BLaER1 (cell line): Measurements from ENCODE around the gene ENAH.
"Not testable (repeated sequence)": the region's sequence is repeated elsewhere in the genome, so short reads cannot be mapped to it uniquely, and the experiment has no call there.

Source experiments
- H3K27ac ChIP-seq: shearing (Covaris generic); formaldehyde crosslinking; 2 replicates; pipeline ENCODE4 v1.8.1; 2022
- H3K27me3 ChIP-seq: shearing (Covaris generic); formaldehyde crosslinking; 2 replicates; pipeline ENCODE4 v1.8.1; 2022
- H3K36me3 ChIP-seq: shearing (Covaris generic); formaldehyde crosslinking; 2 replicates; pipeline ENCODE4 v1.8.1; 2022
- H3K4me1 ChIP-seq: shearing (Covaris generic); formaldehyde crosslinking; 2 replicates; pipeline ENCODE4 v1.8.1; 2022
- H3K4me2 ChIP-seq: shearing (Covaris generic); formaldehyde crosslinking; 2 replicates; pipeline ENCODE4 v1.8.1; 2022
- H3K4me3 ChIP-seq: shearing (Covaris generic); formaldehyde crosslinking; 2 replicates; pipeline ENCODE4 v1.8.1; 2022
- H3K9ac ChIP-seq: shearing (Covaris generic); formaldehyde crosslinking; 2 replicates; pipeline ENCODE4 v1.8.1; 2022
- H3K9me3 ChIP-seq: shearing (Covaris generic); formaldehyde crosslinking; 2 replicates; pipeline ENCODE4 v1.8.1; 2022
- H4K20me1 ChIP-seq: shearing (Covaris generic); formaldehyde crosslinking; 2 replicates; pipeline ENCODE4 v1.8.1; 2022
- Cebpa-rat ChIP-seq: shearing (Covaris generic); IDR thresholded peaks from 2 replicates; pipeline ENCODE4 v1.8.1; 2022

The ENAH gene

DNA sequence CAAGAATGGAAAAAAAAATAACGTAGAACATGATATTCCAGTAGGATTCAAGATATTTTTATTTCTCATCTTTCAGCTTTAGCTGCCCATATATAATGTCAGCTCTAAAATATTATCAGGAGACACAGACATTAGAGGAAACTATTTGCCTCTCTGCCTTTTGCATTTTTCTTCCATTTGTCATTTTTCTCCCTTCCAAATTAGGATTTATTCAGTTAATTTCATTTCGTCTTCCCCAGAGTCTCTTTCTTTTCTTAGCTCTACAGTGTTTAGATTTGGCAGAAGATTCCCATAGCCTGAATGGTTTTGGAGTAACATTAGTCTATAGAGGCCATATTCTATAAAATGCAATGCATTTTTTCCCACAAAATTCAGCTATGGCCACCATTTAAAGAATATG is 5.1 kb upstream of the ENAH start:
- no peak for TF ChIP-seq Cebpa-rat
- H3K4me3 ChIP-seq, result no peak overlapping the region
- H3K27ac ChIP-seq, result no peak overlapping the region
- H3K4me1 ChIP-seq, result peaks cover 37% of the 10 kb centered on the region
- H3K9me3 ChIP-seq, result no peaks in the 10 kb centered on the region
- H3K36me3 ChIP-seq, result no peaks in the 10 kb centered on the region
- H3K9ac ChIP-seq, result no peak overlapping the region
- H4K20me1 ChIP-seq, result no peaks in the 10 kb centered on the region
- H3K4me2 ChIP-seq, result no peak overlapping the region
- peaks cover 7% of the 10 kb centered on the region for H3K27me3 ChIP-seq

DNA sequence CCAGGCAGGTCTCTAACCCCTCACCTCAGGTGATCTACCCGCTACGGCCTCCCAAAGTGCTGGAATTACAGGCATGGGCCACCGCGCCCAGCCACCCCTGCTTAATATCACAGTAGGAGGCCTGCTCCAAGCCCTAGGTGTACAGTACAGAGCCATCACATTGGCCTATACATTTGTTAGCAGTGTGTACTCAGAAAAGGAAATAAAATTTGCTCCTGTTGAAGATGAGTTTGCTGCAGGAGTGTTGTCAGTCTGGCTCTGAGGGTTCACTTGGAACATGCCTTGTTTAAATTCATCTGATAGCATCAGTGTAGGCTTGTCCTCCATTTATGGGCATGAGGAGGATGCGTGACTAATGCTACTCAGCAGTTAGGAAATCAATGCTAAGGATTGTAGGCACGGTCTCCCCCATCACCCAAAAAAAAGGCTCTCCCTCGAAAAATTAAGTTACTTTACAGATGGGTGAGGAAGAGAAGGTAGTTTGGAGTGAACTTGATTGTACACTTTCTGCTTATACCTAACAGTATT is 4.6 kb upstream of the ENAH start:
- no peaks in the 10 kb centered on the region for H4K20me1 ChIP-seq
- no peaks in the 10 kb centered on the region for H3K9me3 ChIP-seq
- no peaks in the 10 kb centered on the region for H3K36me3 ChIP-seq
- H3K27me3 ChIP-seq, result peaks cover 7% of the 10 kb centered on the region
- no peak overlapping the region for H3K4me3 ChIP-seq
- no peak for TF ChIP-seq Cebpa-rat
- no peak overlapping the region for H3K27ac ChIP-seq
- H3K4me2 ChIP-seq, result no peak overlapping the region
- peaks cover 37% of the 10 kb centered on the region for H3K4me1 ChIP-seq
- H3K9ac ChIP-seq, result no peak overlapping the region

- not testable (repeated sequence) for H3K4me2 ChIP-seq, H3K4me3 ChIP-seq, H3K9me3 ChIP-seq, H3K36me3 ChIP-seq, H3K9ac ChIP-seq, H3K27me3 ChIP-seq, H4K20me1 ChIP-seq, H3K27ac ChIP-seq
- peaks cover 36% of the 10 kb centered on the region for H3K4me1 ChIP-seq
These were observed 3.3 kb upstream of the ENAH start for GRCh38 chr1:225656259-225656655.

DNA sequence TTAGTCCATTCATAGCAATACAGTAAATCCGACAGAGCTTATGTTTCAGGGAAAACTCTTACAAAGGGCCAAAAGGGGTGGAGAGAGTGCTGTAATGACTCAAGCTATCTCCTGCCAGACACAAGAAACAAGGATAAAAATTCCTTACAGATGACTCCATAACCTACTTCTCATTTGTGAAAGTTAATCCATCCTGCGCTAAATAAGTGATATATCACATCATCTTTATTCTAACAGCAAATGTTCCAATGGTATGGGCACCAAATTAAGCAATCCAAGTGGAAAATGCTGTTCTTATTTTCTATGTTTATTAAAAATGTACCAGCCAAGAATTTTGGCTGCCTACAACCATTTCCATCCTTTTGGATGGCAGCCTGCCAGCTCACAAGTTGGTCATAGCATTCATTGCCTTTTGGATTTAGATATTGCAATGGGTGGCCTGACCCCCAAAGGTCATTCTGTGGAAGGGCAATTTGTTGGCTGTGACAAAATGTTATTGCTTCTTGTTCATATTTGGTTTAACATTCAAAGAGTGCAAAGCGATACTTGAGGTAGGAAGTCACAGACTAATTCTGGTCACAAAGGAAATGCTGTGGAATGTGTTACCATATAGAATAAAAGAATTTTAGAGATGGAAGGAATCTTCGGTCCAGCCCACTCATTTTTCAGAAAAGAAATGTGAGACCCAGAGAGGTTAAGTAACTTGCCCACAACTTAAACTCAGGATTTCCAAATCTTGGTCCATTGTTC is 2.8 kb upstream of the ENAH start:
- no peaks in the 10 kb centered on the region for H3K9me3 ChIP-seq
- peaks cover 13% of the 10 kb centered on the region for H4K20me1 ChIP-seq
- no peak overlapping the region for H3K27ac ChIP-seq
- peaks cover 7% of the 10 kb centered on the region for H3K27me3 ChIP-seq
- no peak overlapping the region for H3K4me2 ChIP-seq
- no peak overlapping the region for H3K9ac ChIP-seq
- H3K4me1 ChIP-seq, result peaks cover 36% of the 10 kb centered on the region
- H3K36me3 ChIP-seq, result no peaks in the 10 kb centered on the region
- H3K4me3 ChIP-seq, result no peak overlapping the region
- TF ChIP-seq Cebpa-rat, result no peak

GRCh38 chr1:225654688-225655508 is 2.0 kb upstream of the ENAH start:
- Histone ChIP-seq H3K9ac (no peak overlapping the region), H3K27me3 (peaks cover 7% of the 10 kb centered on the region), H3K4me3 (no peak overlapping the region), H3K4me2 (no peak overlapping the region), H3K36me3 (no peaks in the 10 kb centered on the region), H4K20me1 (peaks cover 20% of the 10 kb centered on the region), H3K9me3 (no peaks in the 10 kb centered on the region), H3K4me1 (peaks cover 36% of the 10 kb centered on the region), H3K27ac (no peak overlapping the region)
- no peak for TF ChIP-seq Cebpa-rat

DNA sequence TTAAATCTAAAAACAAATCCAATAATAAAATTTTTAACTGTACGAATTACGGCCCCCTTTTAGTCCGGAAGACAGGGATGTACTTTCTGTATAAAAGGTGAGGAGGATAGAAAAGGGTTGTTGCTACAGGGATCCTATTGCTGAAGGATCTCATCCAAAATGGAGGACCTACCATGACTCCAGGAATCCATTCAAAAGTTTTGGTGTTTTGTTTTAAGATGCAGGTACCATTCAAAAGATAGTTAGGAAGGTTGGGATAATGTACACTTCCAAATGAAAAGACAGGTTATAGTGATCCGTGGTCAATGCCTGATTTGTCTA is 1.3 kb upstream of the ENAH start:
- no peak overlapping the region for H3K27ac ChIP-seq
- H3K4me1 ChIP-seq, result peaks cover 36% of the 10 kb centered on the region
- peaks cover 27% of the 10 kb centered on the region for H4K20me1 ChIP-seq
- H3K4me2 ChIP-seq, result peak overlapping the region; percentile 96
- no peaks in the 10 kb centered on the region for H3K9me3 ChIP-seq
- H3K36me3 ChIP-seq, result no peaks in the 10 kb centered on the region
- peak overlapping the region; percentile 97 for H3K4me3 ChIP-seq
- H3K27me3 ChIP-seq, result peaks cover 7% of the 10 kb centered on the region
- no peak overlapping the region for H3K9ac ChIP-seq
- no peak for TF ChIP-seq Cebpa-rat

- no peak for TF ChIP-seq Cebpa-rat
- H3K4me1 ChIP-seq, result peaks cover 41% of the 10 kb centered on the region
- no peaks in the 10 kb centered on the region for H3K9me3 ChIP-seq
- peaks cover 7% of the 10 kb centered on the region for H3K27me3 ChIP-seq
- peak overlapping the region; percentile 79 for H3K9ac ChIP-seq
- H3K27ac ChIP-seq, result peak overlapping the region; percentile 83
- no peaks in the 10 kb centered on the region for H3K36me3 ChIP-seq
- peak overlapping the region; percentile 97 for H3K4me3 ChIP-seq
- H3K4me2 ChIP-seq, result peak overlapping the region; percentile 96
- H4K20me1 ChIP-seq, result peaks cover 33% of the 10 kb centered on the region
These were observed 747 bp upstream of the ENAH start for GRCh38 chr1:225653463-225654276.

- TF ChIP-seq Cebpa-rat, result no peak
- Histone ChIP-seq H3K9me3 (0 out of 2 replicates have a peak, but pooled peaks cover under 1% of the 10 kb centered on the region), H3K4me2 (peak overlapping the region; percentile 89), H3K4me3 (peak overlapping the region; percentile 97), H3K4me1 (peaks cover 47% of the 10 kb centered on the region), H3K27ac (peak overlapping the region; percentile 93), H4K20me1 (peaks cover 39% of the 10 kb centered on the region), H3K36me3 (no peaks in the 10 kb centered on the region), H3K9ac (peak overlapping the region; percentile 93), H3K27me3 (peaks cover 7% of the 10 kb centered on the region)
These were observed 823 bp downstream of the ENAH start for GRCh38 chr1:225651872-225652728.

GRCh38 chr1:225651376-225651871 is 1.5 kb downstream of the ENAH start:
- peak overlapping the region; percentile 93 for H3K9ac ChIP-seq
- no peak overlapping the region for H3K27ac ChIP-seq
- no peaks in the 10 kb centered on the region; the same call in 1 of the 2 replicates for H3K36me3 ChIP-seq
- peak overlapping the region; percentile 97 for H3K4me3 ChIP-seq
- peaks cover 45% of the 10 kb centered on the region for H4K20me1 ChIP-seq
- peaks cover 47% of the 10 kb centered on the region for H3K4me1 ChIP-seq
- peaks cover 7% of the 10 kb centered on the region for H3K27me3 ChIP-seq
- peak overlapping the region; percentile 89 for H3K4me2 ChIP-seq
- H3K9me3 ChIP-seq, result peaks cover 3% of the 10 kb centered on the region
- no peak for TF ChIP-seq Cebpa-rat
